H9 (cell line): ENCODE measurements around the gene SPACA5B. TPM values are rescaled to one million over a fixed set of nuclear protein-coding genes. Genes with fewer than 3 reads are reported as not detected.

Experiments
- DNase-seq: peaks from one replicate; pipeline ENCODE4 v3.0.0-alpha.2; 2017
- H2AFZ ChIP-seq: one replicate; pipeline ENCODE4 v1.6.1; 2013; ENCODE audit warnings: mild to moderate bottlenecking, low read length, control low read depth, moderate library complexity
- H2AK5ac ChIP-seq: 2 replicates; pipeline ENCODE4 v1.6.1; 2013; ENCODE audit warnings: low read length, control low read depth, mixed read lengths; ENCODE audit not compliant: insufficient read length
- H2BK120ac ChIP-seq: one replicate; pipeline ENCODE4 v1.6.1; 2013; ENCODE audit warnings: low read depth, mild to moderate bottlenecking, low read length, control low read depth, inconsistent platforms; ENCODE audit not compliant: poor library complexity, severe bottlenecking
- H2BK12ac ChIP-seq: 2 replicates; pipeline ENCODE4 v1.6.1; 2013; ENCODE audit warnings: low read length, control low read depth, mixed read lengths, low read depth; ENCODE audit not compliant: insufficient read length
- H2BK15ac ChIP-seq: 2 replicates; pipeline ENCODE4 v1.6.1; 2013; ENCODE audit warnings: low read depth, low read length, control low read depth
- H2BK20ac ChIP-seq: one replicate; pipeline ENCODE4 v1.6.1; 2013; ENCODE audit warnings: low read depth, mild to moderate bottlenecking, low read length, control low read depth, inconsistent platforms; ENCODE audit not compliant: poor library complexity, severe bottlenecking
- H2BK5ac ChIP-seq: 2 replicates; pipeline ENCODE4 v1.6.1; 2013; ENCODE audit warnings: low read length, control low read depth, mixed read lengths; ENCODE audit not compliant: insufficient read length
- H3K14ac ChIP-seq: 2 replicates; pipeline ENCODE4 v1.6.1; 2013; ENCODE audit warnings: low read length, control low read depth; ENCODE audit not compliant: insufficient read depth
- H3K18ac ChIP-seq: 2 replicates; pipeline ENCODE4 v1.6.1; 2013; ENCODE audit warnings: low read depth, mild to moderate bottlenecking, mixed read lengths, low read length, control low read depth; ENCODE audit not compliant: insufficient read length
- H3K23ac ChIP-seq: 2 replicates; pipeline ENCODE4 v1.6.1; 2013; ENCODE audit warnings: low read length, control low read depth, mixed read lengths, low read depth; ENCODE audit not compliant: insufficient read length
- H3K23me2 ChIP-seq: 2 replicates; pipeline ENCODE4 v1.6.1; 2013; ENCODE audit warnings: low read depth, mild to moderate bottlenecking, mixed read lengths, low read length, control low read depth; ENCODE audit not compliant: insufficient read length, poor library complexity, severe bottlenecking
- H3K27ac ChIP-seq: 2 replicates; pipeline ENCODE4 v1.5.1; 2013; ENCODE audit warnings: low read length, control low read depth, mixed read lengths, low read depth; ENCODE audit not compliant: insufficient read length
- H3K27me3 ChIP-seq: 2 replicates; pipeline ENCODE4 v1.6.1; 2013; ENCODE audit warnings: low read length, control low read depth, inconsistent platforms; ENCODE audit not compliant: insufficient read depth
- H3K4ac ChIP-seq: 2 replicates; pipeline ENCODE4 v1.6.1; 2013; ENCODE audit warnings: low read depth, mild to moderate bottlenecking, control low read depth, inconsistent platforms, low read length, moderate library complexity
- H3K4me1 ChIP-seq: 2 replicates; pipeline ENCODE4 v1.6.1; 2013; ENCODE audit warnings: low read length, control low read depth, inconsistent platforms; ENCODE audit not compliant: insufficient read depth
- H3K4me2 ChIP-seq: 2 replicates; pipeline ENCODE4 v1.6.1; 2013; ENCODE audit warnings: low read length, control low read depth, mixed read lengths; ENCODE audit not compliant: insufficient read length, insufficient read depth
- H3K56ac ChIP-seq: 2 replicates; pipeline ENCODE4 v1.6.1; 2013; ENCODE audit warnings: low read depth, mild to moderate bottlenecking, mixed read lengths, low read length, control low read depth; ENCODE audit not compliant: insufficient read length
- H3K79me1 ChIP-seq: 2 replicates; pipeline ENCODE4 v1.6.1; 2013; ENCODE audit warnings: low read depth, mild to moderate bottlenecking, moderate library complexity, low read length, control low read depth, inconsistent platforms; ENCODE audit not compliant: insufficient read depth, poor library complexity, severe bottlenecking
- H3K79me2 ChIP-seq: 2 replicates; pipeline ENCODE4 v1.6.1; 2013; ENCODE audit warnings: low read length, control low read depth, inconsistent platforms; ENCODE audit not compliant: insufficient read depth
- H3K9ac ChIP-seq: 2 replicates; pipeline ENCODE4 v1.6.1; 2013; ENCODE audit warnings: low read length, control low read depth, mixed read lengths; ENCODE audit not compliant: insufficient read length; ENCODE audit errors: extremely low read depth
- H3K9me3 ChIP-seq: one replicate; pipeline ENCODE4 v1.6.1; 2013; ENCODE audit warnings: low read depth, low read length, inconsistent platforms; ENCODE audit not compliant: control insufficient read depth
- H3T11ph ChIP-seq: one replicate; pipeline ENCODE4 v1.6.1; 2013; ENCODE audit warnings: mild to moderate bottlenecking, low read length, control low read depth, inconsistent platforms
- H4K20me1 ChIP-seq: one replicate; pipeline ENCODE4 v1.6.1; 2013; ENCODE audit not compliant: control insufficient read depth, insufficient read length, insufficient read depth
- H4K5ac ChIP-seq: 2 replicates; pipeline ENCODE4 v1.6.1; 2013; ENCODE audit warnings: low read depth, mild to moderate bottlenecking, mixed read lengths, low read length, control low read depth; ENCODE audit not compliant: insufficient read length
- H4K8ac ChIP-seq: replicated peaks from 2 replicates; pipeline ENCODE4 v1.6.1; 2013; ENCODE audit warnings: low read length, control low read depth, mixed read lengths, low read depth; ENCODE audit not compliant: insufficient read length
- H4K91ac ChIP-seq: 2 replicates; pipeline ENCODE4 v1.6.1; 2013; ENCODE audit warnings: low read depth, mild to moderate bottlenecking, moderate library complexity, mixed read lengths, low read length, control low read depth; ENCODE audit not compliant: insufficient read length
- H3K27ac Mint-ChIP-seq, 3 experiments: 2 replicates in 2 of 3; 3 replicates in 1 of 3; pipeline ENCODE4 v1.8.0; 2020 to 2021; ENCODE audit warnings: mixed read lengths in 3 of 3, mild to moderate bottlenecking in 1 of 3, moderate library complexity in 1 of 3
- H3K27me3 Mint-ChIP-seq: 2 replicates; pipeline ENCODE4 v1.8.0; 2021; ENCODE audit warnings: low read depth, mild to moderate bottlenecking, moderate library complexity, mixed read lengths
- H3K36me3 Mint-ChIP-seq, 3 experiments: 2 replicates in 2 of 3; 3 replicates in 1 of 3; pipeline ENCODE4 v1.8.0; 2020 to 2021; ENCODE audit warnings: low read depth in 3 of 3, mixed read lengths in 3 of 3; ENCODE audit not compliant: insufficient read depth in 1 of 3
- H3K4me1 Mint-ChIP-seq, 2 experiments: 2 replicates each; pipeline ENCODE4 v1.8.0; 2020; ENCODE audit warnings: mixed read lengths in 2 of 2
- H3K4me3 Mint-ChIP-seq, 2 experiments: 2 replicates in 1 of 2; 3 replicates in 1 of 2; pipeline ENCODE4 v1.8.0; 2020 to 2021; ENCODE audit warnings: mild to moderate bottlenecking in 2 of 2, mixed read lengths in 2 of 2, moderate library complexity in 1 of 2
- H3K9me3 Mint-ChIP-seq, 2 experiments: 2 replicates in 1 of 2; 3 replicates in 1 of 2; pipeline ENCODE4 v1.8.0; 2020; ENCODE audit warnings: mild to moderate bottlenecking in 2 of 2, mixed read lengths in 2 of 2, moderate library complexity in 1 of 2
- CTCF ChIP-seq: fragments of 200-600 bp; sonication (generic); conservative IDR thresholded peaks from 3 replicates; pipeline ENCODE4 v1.8.0; 2021; ENCODE audit warnings: antibody characterized with exemption, mild to moderate bottlenecking
- WGBS: extraction: QIAGEN DNeasy Blood & Tissue Kit; methylation state at CpG from one replicate; pipeline ENCODE4 v1.1.7; 2013; ENCODE audit warnings: missing lambda C conversion rate, low lambda C conversion rate, mixed read lengths; ENCODE audit not compliant: insufficient read length; ENCODE audit errors: extremely low coverage; 5-methylcytosine and 5-hydroxymethylcytosine counted together
- total RNA-seq: library from RNA; stranded (reverse); gene quantifications from 2 replicates; pipeline ENCODE4 v1.2.1, GENCODE V29; 2021

Gene SPACA5B
- total RNA-seq, 1 experiment from 2014 or later: not detected

- Histone ChIP-seq H2BK12ac (no peak overlapping the region), H4K91ac (no peak overlapping the region), H3K14ac (no peak overlapping the region), H3K4me1 (no peaks in the 10 kb centered on the region), H3K4ac (no peak overlapping the region), H3K79me2 (no peaks in the 10 kb centered on the region), H3K9me3 (no peaks in the 10 kb centered on the region), H2BK5ac (no peak overlapping the region), H3K27ac (no peak overlapping the region), H2BK15ac (no peak overlapping the region), H3K9ac (no peak overlapping the region), H4K8ac (no peak overlapping the region), H3K23me2 (no peaks in the 10 kb centered on the region), H4K20me1 (no peaks in the 10 kb centered on the region), H2BK20ac (no peak overlapping the region), H3K27me3 (no peaks in the 10 kb centered on the region), H2AFZ (no peak overlapping the region), H3T11ph (no peak overlapping the region), H4K5ac (no peak overlapping the region), H3K23ac (no peak overlapping the region), H2AK5ac (no peak overlapping the region), H3K4me2 (no peak overlapping the region), H3K79me1 (no peaks in the 10 kb centered on the region), H3K18ac (no peak overlapping the region), H2BK120ac (no peak overlapping the region), H3K56ac (no peak overlapping the region)
- Mint-ChIP-seq H3K9me3 (peaks cover 73 to 78% of the 10 kb centered on the region in 2 experiments), H3K4me3 (no peak overlapping the region), H3K36me3 (no peaks in the 10 kb centered on the region; a peak in 1 of 7 replicates), H3K27ac (no peak overlapping the region), H3K27me3 (peaks cover 6% of the 10 kb centered on the region), H3K4me1 (peaks cover 0 to 4% of the 10 kb centered on the region in 2 experiments; a peak in 1 of 4 replicates)
- DNase-seq: no peak
- no peak for TF ChIP-seq CTCF
- WGBS: no CpG with 5 or more reads among the region's 4 CpGs
Measured at GRCh38 chrX:48179691-48180090, 49.3 kb downstream of the SPACA5B start.
